ENCODE measurements around the gene RTN1.

- no peak for TF ChIP-seq POLR2AphosphoS5 (IDR thresholded peaks at IDR 0.05)
- no peak for TF ChIP-seq CTCF (IDR thresholded peaks at IDR 0.05)
- no peak for TF ChIP-seq POLR2A (IDR thresholded peaks at IDR 0.05; ENCODE audit: low read depth)
These were observed 93.5 kb downstream of the RTN1 start for GRCh38 chr14:59777006-59777579.
